Endothelial cell (in vitro differentiated cells): ENCODE data around the gene RIC8A. TPM values are rescaled to one million over a fixed set of nuclear protein-coding genes. Genes with fewer than 3 reads are reported as not detected.

Experiments used
- DNase-seq: peaks from one replicate; pipeline ENCODE4 v3.0.0; 2021; ENCODE audit warnings: low spot score
- H3K27ac Mint-ChIP-seq: one replicate; pipeline ENCODE4 v1.8.0; 2021; ENCODE audit warnings: mixed read lengths, inconsistent platforms; ENCODE audit not compliant: unreplicated experiment
- H3K27me3 Mint-ChIP-seq: one replicate; pipeline ENCODE4 v1.8.0; 2021; ENCODE audit warnings: mild to moderate bottlenecking, moderate library complexity, mixed read lengths, inconsistent platforms; ENCODE audit not compliant: unreplicated experiment
- H3K36me3 Mint-ChIP-seq: one replicate; pipeline ENCODE4 v1.8.0; 2021; ENCODE audit warnings: mild to moderate bottlenecking, low read depth, mixed read lengths, inconsistent platforms; ENCODE audit not compliant: unreplicated experiment
- H3K4me1 Mint-ChIP-seq: one replicate; pipeline ENCODE4 v1.8.0; 2021; ENCODE audit warnings: mild to moderate bottlenecking, mixed read lengths, inconsistent platforms; ENCODE audit not compliant: unreplicated experiment
- H3K4me3 Mint-ChIP-seq: one replicate; pipeline ENCODE4 v1.8.0; 2021; ENCODE audit warnings: mild to moderate bottlenecking, mixed read lengths, inconsistent platforms; ENCODE audit not compliant: unreplicated experiment
- H3K9me3 Mint-ChIP-seq: one replicate; pipeline ENCODE4 v1.8.0; 2021; ENCODE audit warnings: mixed read lengths, inconsistent platforms; ENCODE audit not compliant: unreplicated experiment
- CTCF ChIP-seq: fragments of 200-600 bp; sonication (generic); IDR thresholded peaks from one replicate; pipeline ENCODE4 v1.5.0; 2021; ENCODE audit warnings: antibody characterized with exemption; ENCODE audit not compliant: unreplicated experiment
- total RNA-seq: library from RNA; stranded (reverse); fragmentation: NEBNext Ultra II Directional; extraction: Animal tissue kit (Norgen Biotek cat#: 25700); gene quantifications from one replicate; pipeline ENCODE4 v1.2.1, GENCODE V29; 2021; ENCODE audit not compliant: unreplicated experiment

Gene RIC8A
- total RNA-seq, 1 donor from 2014 or later, result 89.2 TPM

- Mint-ChIP-seq H3K9me3 (no peaks in the 10 kb centered on the region), H3K36me3 (peaks cover under 1% of the 10 kb centered on the region), H3K27ac (no peak overlapping the region), H3K27me3 (peaks cover 1% of the 10 kb centered on the region), H3K4me3 (no peak overlapping the region), H3K4me1 (no peaks in the 10 kb centered on the region)
- TF ChIP-seq CTCF, result no peak
- no peak for DNase-seq
These were observed 54.1 kb downstream of the RIC8A start for GRCh38 chr11:261624-262023.

Other genes starting within 250 kb of the RIC8A start
- not detected for gene SCGB1C1, start 14.6 kb upstream of the RIC8A start, total RNA-seq
- gene BET1L, start 309 bp upstream of the RIC8A start, total RNA-seq, result 64.4 TPM
- gene SIRT3, start 28.6 kb downstream of the RIC8A start, total RNA-seq, result 23.4 TPM
- 189 TPM for gene PSMD13, start 29.3 kb downstream of the RIC8A start, total RNA-seq
- gene NLRP6, start 70.7 kb downstream of the RIC8A start, total RNA-seq, result not detected
- 69.7 TPM for gene PGGHG, start 81.4 kb downstream of the RIC8A start, total RNA-seq
- not detected for gene IFITM5, start 91.8 kb downstream of the RIC8A start, total RNA-seq
- gene IFITM2, start 100.1 kb downstream of the RIC8A start, total RNA-seq, result 205 TPM
- gene IFITM1, start 106.3 kb downstream of the RIC8A start, total RNA-seq, result 23.4 TPM
- gene IFITM3, start 113.2 kb downstream of the RIC8A start, total RNA-seq, result 446 TPM
- 14.9 TPM for gene B4GALNT4, start 161.8 kb downstream of the RIC8A start, total RNA-seq
- gene PKP3, start 186.5 kb downstream of the RIC8A start, total RNA-seq, result 0.49 TPM
- gene SIGIRR, start 207.3 kb downstream of the RIC8A start, total RNA-seq, result 18.7 TPM
- 0.41 TPM for gene ANO9, start 234.3 kb downstream of the RIC8A start, total RNA-seq
- 46.4 TPM for gene PTDSS2, start 242.6 kb downstream of the RIC8A start, total RNA-seq